Astrocyte of the cerebellum (primary cell): ENCODE data around the gene ZNF605.
A peak's percentile ranks its signal among the peaks of the same experiment; 100 is the strongest.
"Not testable (repeated sequence)": the region's sequence is repeated elsewhere in the genome, so short reads cannot be mapped to it uniquely, and the experiment has no call there.

Experiments
- DNase-seq: peaks from one replicate; pipeline ENCODE4 v3.0.0-alpha.2; 2011; ENCODE audit warnings: low read depth
- H3K4me3 ChIP-seq: 2 replicates; pipeline ENCODE4 v1.5.1; 2011; ENCODE audit warnings: mild to moderate bottlenecking, low read depth, low read length, moderate library complexity
- in situ Hi-C: cut with HindIII; loops from 2 replicates; pipeline ENCODE4 v1.10.0; 2017; ENCODE audit warnings: low sequenced_read_pairs
- TF ChIP-seq, protein P1 (sequence below): IDR thresholded peaks from 2 replicates; pipeline ENCODE4 v1.5.1; 2012; ENCODE audit warnings: low read length, low read depth, moderate library complexity, mild to moderate bottlenecking; ENCODE audit errors: missing control alignments

Gene ZNF605

DNA sequence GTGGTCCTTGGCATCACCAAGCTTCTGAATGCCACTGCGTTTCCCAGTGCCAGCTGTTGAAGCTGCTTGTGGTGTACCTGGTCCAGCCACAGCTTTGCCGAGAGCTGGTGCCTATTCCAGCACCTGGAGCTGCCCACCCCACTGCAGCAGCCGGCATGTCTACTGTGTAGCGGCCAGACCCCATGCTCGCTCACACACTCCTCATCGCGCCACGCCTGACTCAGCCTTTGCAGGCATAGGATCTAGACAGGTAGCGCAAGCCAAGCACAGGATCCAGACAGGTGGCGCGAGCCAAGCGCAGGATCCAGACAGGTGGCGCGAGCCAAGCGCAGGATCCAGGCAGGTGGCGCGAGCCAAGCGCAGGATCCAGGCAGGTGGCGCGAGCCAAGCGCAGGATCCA is 11.6 kb upstream of the ZNF605 start:
- no peak overlapping the region for H3K4me3 ChIP-seq
- in situ Hi-C loops = loop anchor here (5.0 kb wide), 1 partner anchor 55 kb away; no protein-coding TSS in a partner anchor
- TF ChIP-seq, protein P1, sequence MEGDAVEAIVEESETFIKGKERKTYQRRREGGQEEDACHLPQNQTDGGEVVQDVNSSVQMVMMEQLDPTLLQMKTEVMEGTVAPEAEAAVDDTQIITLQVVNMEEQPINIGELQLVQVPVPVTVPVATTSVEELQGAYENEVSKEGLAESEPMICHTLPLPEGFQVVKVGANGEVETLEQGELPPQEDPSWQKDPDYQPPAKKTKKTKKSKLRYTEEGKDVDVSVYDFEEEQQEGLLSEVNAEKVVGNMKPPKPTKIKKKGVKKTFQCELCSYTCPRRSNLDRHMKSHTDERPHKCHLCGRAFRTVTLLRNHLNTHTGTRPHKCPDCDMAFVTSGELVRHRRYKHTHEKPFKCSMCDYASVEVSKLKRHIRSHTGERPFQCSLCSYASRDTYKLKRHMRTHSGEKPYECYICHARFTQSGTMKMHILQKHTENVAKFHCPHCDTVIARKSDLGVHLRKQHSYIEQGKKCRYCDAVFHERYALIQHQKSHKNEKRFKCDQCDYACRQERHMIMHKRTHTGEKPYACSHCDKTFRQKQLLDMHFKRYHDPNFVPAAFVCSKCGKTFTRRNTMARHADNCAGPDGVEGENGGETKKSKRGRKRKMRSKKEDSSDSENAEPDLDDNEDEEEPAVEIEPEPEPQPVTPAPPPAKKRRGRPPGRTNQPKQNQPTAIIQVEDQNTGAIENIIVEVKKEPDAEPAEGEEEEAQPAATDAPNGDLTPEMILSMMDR = no peak
- no peak for DNase-seq

- in situ Hi-C loops = loop anchor here (5.0 kb wide), 1 partner anchor 55 kb away; no protein-coding TSS in a partner anchor
- H3K4me3 ChIP-seq = no peak overlapping the region
- no peak for DNase-seq
- TF ChIP-seq, protein P1 = no peak
Measured at GRCh38 chr12:132966676-132967415, 10.7 kb upstream of the ZNF605 start.

- in situ Hi-C loops = loop anchor here (5.0 kb wide), 1 partner anchor 53 kb away; no protein-coding TSS in a partner anchor
- TF ChIP-seq, protein P1 = no peak
- no peak overlapping the region for H3K4me3 ChIP-seq
- no peak for DNase-seq
Measured at GRCh38 chr12:132965796-132966195, 9.7 kb upstream of the ZNF605 start.

- H3K4me3 ChIP-seq, DNase-seq, in situ Hi-C loops: not testable (repeated sequence)
Measured at GRCh38 chr12:132963947-132964346, 7.8 kb upstream of the ZNF605 start.

DNA sequence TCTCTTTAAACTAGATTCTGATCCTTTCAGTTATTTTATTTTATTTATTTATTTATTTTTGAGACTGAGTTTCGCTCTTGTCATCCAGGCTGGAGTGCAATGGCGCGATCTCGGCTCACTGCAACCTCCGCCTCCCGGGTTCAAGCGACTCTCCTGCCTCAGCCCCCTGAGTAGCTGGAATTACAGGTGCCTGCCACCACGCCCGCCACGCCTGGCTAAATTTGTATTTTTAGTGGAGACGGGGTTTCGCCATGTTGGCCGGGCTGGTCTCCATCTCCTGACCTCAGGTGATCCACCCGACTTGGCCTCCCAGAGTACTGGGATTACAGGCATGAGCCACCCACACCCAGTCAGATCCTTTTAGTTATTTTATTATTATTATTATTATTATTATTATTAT is 5.7 kb upstream of the ZNF605 start:
- in situ Hi-C loops, H3K4me3 ChIP-seq, DNase-seq: not testable (repeated sequence)

- peak; percentile 12 for DNase-seq
- H3K4me3 ChIP-seq = peak overlapping the region; percentile 89
- in situ Hi-C loops = no loop called here
- TF ChIP-seq, protein P1 = no peak
Measured at GRCh38 chr12:132955094-132956010, 754 bp downstream of the ZNF605 start.

GRCh38 chr12:132954471-132955048 is 1.5 kb downstream of the ZNF605 start:
- no peak for DNase-seq
- in situ Hi-C loops = no loop called here
- TF ChIP-seq, protein P1 = no peak
- peak overlapping the region; percentile 89 for H3K4me3 ChIP-seq
